GM12878 (cell line): ENCODE measurements around the gene ATXN7L1. TPM values are rescaled to one million over a fixed set of nuclear protein-coding genes. Genes with fewer than 3 reads are reported as not detected.

Experiments used
- ATAC-seq: fragments of 200-7000 bp; cut with Tn5 transposase; 3 replicates; pipeline ENCODE4 v1.9.1; 2020; ENCODE audit warnings: mild to moderate bottlenecking, moderate library complexity
- BruUV-seq: library from RNA; stranded (reverse); fragments of 400-500 nt; replicated peaks from 2 replicates; lab custom pipeline; 2021; lab: Mats Ljungman, UMichigan
- CTCF ChIA-PET: fragments of 300-600 bp; sonication (Branson Sonifier 250); formaldehyde crosslinking; extraction: SDS; loops from one replicate; lab custom pipeline; 2021; ENCODE audit warnings: inconsistent platforms; lab: Yijun Ruan, JAX
- POLR2A ChIA-PET: fragments of 350-600 bp; formaldehyde crosslinking; extraction: SDS; loops from one replicate; lab custom pipeline; 2021; ENCODE audit warnings: inconsistent platforms; lab: Charles Lee
- RAD21 ChIA-PET: fragments of 300-600 bp; sonication (Branson Sonifier 250); formaldehyde crosslinking; loops from one replicate; lab custom pipeline; 2023; ENCODE audit warnings: antibody characterized with exemption; ENCODE audit not compliant: unreplicated experiment; lab: Charles Lee
- SMC1A ChIA-PET: fragments of 300-600 bp; sonication (Branson Sonifier 250); formaldehyde crosslinking; loops from one replicate; lab custom pipeline; 2023; ENCODE audit not compliant: unreplicated experiment, uncharacterized antibody; lab: Charles Lee
- DNase-seq: peaks from one replicate; pipeline ENCODE4 v3.0.0-alpha.2; 2011; ENCODE audit warnings: low read depth, low spot score
- FAIRE-seq: peaks from 3 replicates; lab custom pipeline; 2011; peaks lifted over from hg19 to GRCh38; lab: Jason Lieb, UNC
- H2AFZ ChIP-seq: 2 replicates; pipeline ENCODE4 v1.6.0; 2011; ENCODE audit warnings: low read depth, low read length, control low read depth; ENCODE audit not compliant: control insufficient read depth
- H3K27ac ChIP-seq: 2 replicates; pipeline ENCODE4 v1.5.1; 2011; ENCODE audit warnings: control low read depth; ENCODE audit not compliant: control insufficient read depth, insufficient read depth
- H3K27me3 ChIP-seq, 2 experiments: replicated peaks in 1 of 2; 2 replicates each; pipeline versions ENCODE4 v1.6.0 to v1.6.1; 2011; ENCODE audit warnings: low read length in 1 of 2; ENCODE audit not compliant: control insufficient read depth in 2 of 2, insufficient read depth in 2 of 2
- H3K36me3 ChIP-seq, 2 experiments: 2 replicates each; pipeline ENCODE4 v1.5.1; 2011; ENCODE audit warnings: low read length in 1 of 2; ENCODE audit not compliant: control insufficient read depth in 2 of 2, insufficient read depth in 2 of 2
- H3K4me1 ChIP-seq: 2 replicates; pipeline ENCODE4 v1.6.1; 2011; ENCODE audit warnings: mild to moderate bottlenecking, low read length, moderate library complexity, mixed read lengths; ENCODE audit not compliant: control insufficient read depth, insufficient read depth
- H3K4me2 ChIP-seq: 2 replicates; pipeline ENCODE4 v1.6.0; 2011; ENCODE audit warnings: control low read depth; ENCODE audit not compliant: control insufficient read depth, insufficient read depth
- H3K4me3 ChIP-seq: fragments of 200-600 bp; sonication (generic); 2 replicates; pipeline ENCODE4 v1.5.1; 2016
- H3K79me2 ChIP-seq: 2 replicates; pipeline ENCODE4 v1.6.0; 2011; ENCODE audit warnings: low read length; ENCODE audit not compliant: control insufficient read depth, insufficient read depth
- H3K9ac ChIP-seq: 2 replicates; pipeline ENCODE4 v1.8.0; 2011; ENCODE audit warnings: low read length, control low read depth, mixed read lengths; ENCODE audit not compliant: control insufficient read depth, insufficient read depth
- H3K9me3 ChIP-seq: replicated peaks from 3 replicates; pipeline ENCODE4 v1.5.1; 2011; ENCODE audit warnings: mild to moderate bottlenecking, low read length; ENCODE audit not compliant: control insufficient read depth, insufficient read depth
- H4K20me1 ChIP-seq: 2 replicates; pipeline ENCODE4 v1.6.0; 2011; ENCODE audit not compliant: control insufficient read depth, insufficient read depth
- KDM1A ChIP-seq: fragments of 200-600 bp; sonication (generic); IDR thresholded peaks from 2 replicates; pipeline ENCODE4 v1.6.1; 2016; ENCODE audit warnings: borderline replicate concordance
- WGBS: methylation state at CpG from one replicate; pipeline ENCODE4 v1.1.6; 2016; ENCODE audit warnings: low lambda C conversion rate; ENCODE audit not compliant: insufficient replicate concordance, insufficient coverage; ENCODE audit errors: missing lambda C conversion rate; 5-methylcytosine and 5-hydroxymethylcytosine counted together
- in situ Hi-C: fragments of 300-500 bp; cut with MboI; formaldehyde crosslinking; loops from 9 replicates; pipeline ENCODE4 v1.14.3; 2018; ENCODE audit warnings: mixed read lengths
- intact Hi-C: fragments of 100-400 bp; cut with micrococcal nuclease; formaldehyde crosslinking; loops from one replicate; pipeline ENCODE4 v1.14.2; 2022; ENCODE audit not compliant: unreplicated experiment
- polyA plus RNA-seq, 11 experiments: library from polyadenylated mRNA; depleted of rRNA in 4 of 11; unstranded in 6 of 11; stranded (reverse) in 5 of 11; fragments of >200 nt; fragmentation: Nextera tagmentation in 4 of 11; fragmentation: Illumina TruSeq in 1 of 11; extraction: Ambion mirVana in 4 of 11; extraction: Trizol in 1 of 11; gene quantifications; 1 replicate in 1 of 11; 2 replicates in 10 of 11; pipeline versions ENCODE4 v1.2.1 to v1.2.3, GENCODE V29; 2011 to 2016; ENCODE audit warnings: inconsistent platforms in 2 of 11, missing spikeins in 2 of 11, low read depth in 1 of 11
- total RNA-seq, 4 experiments: library from RNA; depleted of rRNA in 3 of 4; stranded (reverse); fragments of >200 nt in 3 of 4; fragmentation: Illumina TruSeq in 1 of 4; extraction: Trizol in 1 of 4; gene quantifications; 2 replicates each; pipeline versions ENCODE4 v1.2.1 to v1.2.3, GENCODE V29; 2013 to 2021
- TF ChIP-seq, protein P1 (sequence below): IDR thresholded peaks from 2 replicates; pipeline ENCODE4 v1.6.1; 2011; ENCODE audit warnings: borderline replicate concordance, low read depth, mild to moderate bottlenecking, moderate library complexity, low read length; ENCODE audit not compliant: insufficient read depth, poor library complexity, severe bottlenecking

ATXN7L1 gene
- total and polyA plus RNA-seq, 10 of the 15 experiments (the other 5 are each of a cell fraction or from before 2014, with no cell fraction given) = 0.40 to 2.9 (median 1.2) TPM

DNA sequence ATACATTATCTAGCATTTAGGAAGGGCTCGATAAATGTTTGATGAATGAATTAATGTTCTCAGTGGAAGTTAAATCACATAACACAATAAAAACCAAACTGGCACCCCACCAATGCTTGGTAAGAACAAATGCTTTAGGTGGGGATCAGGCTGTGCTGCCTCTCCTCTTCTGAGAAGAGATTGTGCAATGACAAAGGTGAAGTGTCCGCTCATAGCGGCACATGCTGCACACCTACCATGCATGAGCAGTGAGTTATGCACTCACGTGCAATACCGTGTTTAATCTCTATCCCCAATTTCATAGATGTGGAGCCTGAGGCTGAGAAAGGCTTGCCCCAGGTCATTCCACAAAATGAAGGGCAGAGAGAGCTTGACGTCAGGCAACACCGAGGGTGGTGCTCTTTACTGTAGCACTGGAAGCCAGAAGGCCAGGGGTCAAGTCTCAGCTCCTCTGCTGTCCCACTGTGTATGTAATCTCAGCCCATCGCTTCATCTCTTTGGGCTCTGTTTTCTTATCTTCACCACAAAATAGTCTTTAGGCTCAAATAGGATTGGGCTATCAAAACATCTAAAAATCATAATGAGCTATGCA is 222.2 kb downstream of the ATXN7L1 start:
- no peak for DNase-seq
- RAD21 ChIA-PET = interaction anchor here (0.9 to 1.9 kb wide), 4 partner anchors 19 to 388 kb away, joined by 3 to 5 read pairs (median 4); no protein-coding TSS in a partner anchor
- H3K27ac ChIP-seq = no peak overlapping the region
- H3K36me3 ChIP-seq = no peaks in the 10 kb centered on the region
- no peak for ATAC-seq
- H3K79me2 ChIP-seq = no peaks in the 10 kb centered on the region
- H2AFZ ChIP-seq = no peak overlapping the region
- no peaks in the 10 kb centered on the region for H3K4me1 ChIP-seq
- in situ Hi-C loops (no loop called here), intact Hi-C loops (loop anchor here (5.0 to 10.0 kb wide), 3 partner anchors 93 to 351 kb away; no protein-coding TSS in a partner anchor)
- POLR2A ChIA-PET = no interaction called here
- WGBS = 90% methylated on average over 8 of the region's 8 CpGs
- no peak overlapping the region for H3K9ac ChIP-seq
- no TSS peak for BruUV-seq
- TF ChIP-seq, protein P1, sequence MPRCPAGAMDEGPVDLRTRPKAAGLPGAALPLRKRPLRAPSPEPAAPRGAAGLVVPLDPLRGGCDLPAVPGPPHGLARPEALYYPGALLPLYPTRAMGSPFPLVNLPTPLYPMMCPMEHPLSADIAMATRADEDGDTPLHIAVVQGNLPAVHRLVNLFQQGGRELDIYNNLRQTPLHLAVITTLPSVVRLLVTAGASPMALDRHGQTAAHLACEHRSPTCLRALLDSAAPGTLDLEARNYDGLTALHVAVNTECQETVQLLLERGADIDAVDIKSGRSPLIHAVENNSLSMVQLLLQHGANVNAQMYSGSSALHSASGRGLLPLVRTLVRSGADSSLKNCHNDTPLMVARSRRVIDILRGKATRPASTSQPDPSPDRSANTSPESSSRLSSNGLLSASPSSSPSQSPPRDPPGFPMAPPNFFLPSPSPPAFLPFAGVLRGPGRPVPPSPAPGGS = peak; percentile 39
- no peak for TF ChIP-seq KDM1A
- H3K9me3 ChIP-seq = no peaks in the 10 kb centered on the region
- H3K27me3 ChIP-seq = no peaks in the 10 kb centered on the region; a peak in 2 of 4 replicates
- CTCF ChIA-PET = interaction anchor here (0.6 to 3.0 kb wide), 9 partner anchors 9 to 512 kb away, joined by 3 to 10 read pairs (median 4); no protein-coding TSS in a partner anchor
- no peak for FAIRE-seq
- H4K20me1 ChIP-seq = no peaks in the 10 kb centered on the region; the same call in 1 of the 2 replicates
- no peak overlapping the region for H3K4me3 ChIP-seq
- SMC1A ChIA-PET = interaction anchor here (0.6 to 1.0 kb wide), 2 partner anchors 103 to 374 kb away, joined by 3 read pairs; no protein-coding TSS in a partner anchor
- no peak overlapping the region for H3K4me2 ChIP-seq
